ELF-1 (cell line): Measurements from ENCODE around the gene CLIP2.
A peak's percentile ranks its signal among the peaks of the same experiment; 100 is the strongest.

ENCODE experiments used
- DNase-seq: peaks from one replicate; pipeline ENCODE4 v3.0.0-alpha.2; 2016; ENCODE audit warnings: low read depth, low spot score

The CLIP2 gene

DNA sequence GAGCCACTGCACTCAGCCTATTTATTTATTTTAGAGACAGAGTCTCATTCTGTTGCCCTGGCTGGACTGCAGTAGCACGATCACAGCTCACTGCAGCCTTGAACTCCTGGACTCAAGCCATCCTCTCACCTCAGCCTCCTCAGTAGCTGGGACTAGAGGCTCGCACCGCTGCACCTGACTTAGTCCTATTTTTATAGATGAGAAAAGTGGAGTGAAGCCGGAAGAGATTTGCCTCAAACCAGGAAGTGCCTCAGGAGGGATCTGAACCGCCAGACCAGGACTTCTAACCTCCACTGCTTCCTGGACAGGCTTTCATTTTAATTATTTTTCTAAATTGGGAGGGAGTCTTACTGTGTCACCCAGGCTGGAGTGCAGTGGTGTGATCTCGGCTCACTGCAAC is 17.5 kb upstream of the CLIP2 start:
- DNase-seq = no peak

DNA sequence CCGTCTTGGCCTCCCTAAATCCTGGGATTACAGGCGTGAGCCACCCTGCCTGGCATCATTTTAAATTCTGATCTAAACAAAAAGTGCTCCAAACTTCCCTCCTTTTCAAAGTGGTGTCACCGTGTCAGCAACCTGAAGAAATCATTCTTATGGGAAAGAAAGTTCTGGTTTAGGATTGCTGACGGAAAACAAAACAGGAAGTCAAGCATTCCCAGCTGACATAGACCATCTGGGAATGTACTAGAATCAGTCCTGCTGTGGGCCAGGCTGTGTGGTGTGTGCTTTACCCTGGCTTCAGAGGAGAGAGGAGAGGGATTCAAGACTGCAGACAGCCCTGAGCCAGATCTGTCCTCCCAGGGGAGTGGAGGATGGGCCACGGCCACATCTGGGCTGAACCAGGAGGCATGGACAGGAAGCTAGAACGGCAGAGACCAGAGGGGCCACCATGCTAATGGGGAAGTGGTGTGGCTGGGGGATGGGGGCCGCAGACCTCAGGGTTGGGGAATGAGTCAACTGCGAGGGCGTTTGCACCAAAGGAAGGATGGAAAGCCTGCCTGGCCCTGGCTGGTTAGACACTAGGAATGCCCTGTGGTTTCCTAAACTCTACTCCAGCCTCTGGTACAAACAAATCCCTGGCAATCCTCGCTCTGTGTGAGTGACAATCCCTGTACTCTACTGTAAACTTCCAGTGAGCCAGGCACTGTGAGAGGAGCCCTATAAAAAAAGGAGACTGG is 16.7 kb upstream of the CLIP2 start:
- peak; percentile 88 for DNase-seq

DNA sequence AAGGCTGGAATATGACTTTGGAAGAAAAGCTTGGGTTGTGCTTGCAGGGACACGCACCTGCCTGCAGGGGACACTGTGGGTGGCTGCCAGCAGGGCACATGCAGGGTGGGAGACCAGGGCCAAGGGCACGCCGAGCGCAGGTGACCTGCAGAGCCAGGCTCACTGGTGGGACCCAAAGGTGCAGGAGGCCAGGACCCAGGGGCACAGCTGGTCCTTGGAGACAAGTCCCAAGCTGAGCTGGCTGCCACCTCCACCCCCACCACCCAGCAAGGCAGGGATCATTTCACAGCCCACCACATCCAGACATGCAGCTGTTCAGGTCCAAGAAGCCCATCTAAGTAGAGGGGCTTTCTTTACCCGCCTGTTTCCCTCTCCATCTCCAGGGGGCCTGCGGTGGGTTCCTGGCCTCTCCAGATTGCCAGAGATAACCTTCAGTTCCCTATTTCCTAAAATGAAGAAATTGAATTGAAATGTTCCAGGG is 13.8 kb upstream of the CLIP2 start:
- DNase-seq = peak; percentile 68

DNA sequence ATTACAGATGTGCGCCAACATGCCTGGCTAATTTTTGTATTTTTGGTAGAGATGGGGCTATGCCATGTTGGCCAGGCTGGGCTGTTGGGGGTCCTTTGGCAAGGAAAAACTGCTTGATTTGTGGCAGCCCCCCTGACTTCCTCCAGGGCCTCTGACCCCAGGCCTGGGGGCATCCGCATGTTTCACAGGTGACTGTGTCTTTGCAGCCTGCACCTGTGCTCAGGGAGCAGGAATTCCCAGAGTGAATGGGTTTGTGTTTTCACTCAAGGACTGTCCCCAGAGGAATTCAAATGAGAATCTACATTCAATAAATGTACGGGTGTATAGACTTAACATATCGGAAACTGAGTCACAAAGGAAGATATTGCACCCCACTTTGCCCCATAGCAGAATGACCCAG is 11.6 kb upstream of the CLIP2 start:
- DNase-seq = no peak

DNA sequence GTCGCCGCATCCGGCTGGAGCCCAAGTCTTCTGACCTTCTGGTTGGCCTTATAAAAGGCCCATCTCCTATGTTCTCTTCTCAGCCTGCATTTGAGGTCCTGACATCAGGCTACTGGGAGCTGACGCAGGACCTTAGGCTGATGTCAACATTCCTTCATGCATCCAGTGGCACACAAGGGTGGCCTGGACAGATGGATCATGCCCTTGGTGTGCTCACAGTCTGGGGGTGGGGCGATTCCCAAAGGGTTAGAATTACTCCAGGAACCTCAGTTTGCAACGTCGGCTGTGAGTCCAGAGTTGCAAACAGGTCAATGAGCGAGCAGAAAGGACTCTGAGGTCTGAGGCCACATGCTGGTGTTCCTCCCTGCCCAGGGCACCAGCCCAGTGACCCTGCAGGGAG is 8.2 kb upstream of the CLIP2 start:
- DNase-seq = no peak

DNA sequence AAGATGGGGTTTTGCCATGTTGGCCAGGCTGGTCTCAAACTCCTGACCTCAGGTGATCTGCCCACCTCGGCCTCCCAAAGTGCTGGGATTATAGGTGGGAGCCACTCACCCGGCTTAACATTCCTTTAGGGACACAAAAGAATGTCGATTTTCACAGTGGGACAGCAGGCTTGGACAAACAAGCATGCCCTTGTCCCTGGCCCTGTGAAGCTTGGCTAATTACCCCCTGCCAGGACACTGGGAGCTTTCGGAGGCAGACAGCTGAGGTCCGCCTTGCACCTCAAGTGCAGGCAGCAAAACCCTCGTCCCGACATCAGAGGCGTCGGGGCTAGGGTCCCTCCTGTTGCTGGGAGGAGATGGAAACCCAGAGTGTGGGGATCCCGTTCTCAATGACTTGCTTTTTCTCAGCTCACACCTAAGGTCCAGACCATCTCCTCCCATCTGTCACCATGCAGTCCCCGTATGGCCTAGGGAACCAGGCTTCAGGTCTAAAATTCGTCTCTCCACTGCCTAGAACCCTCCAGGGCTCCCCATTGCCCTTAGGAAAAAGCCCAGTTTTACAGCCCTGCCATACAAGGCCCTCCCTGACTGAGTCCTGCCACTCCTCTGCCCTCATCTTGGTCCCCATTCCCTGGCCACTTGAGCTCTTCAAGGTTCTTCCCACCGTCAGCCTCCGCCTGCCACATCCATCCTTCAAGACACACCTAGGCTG is 6.3 kb upstream of the CLIP2 start:
- peak; percentile 68 for DNase-seq

DNA sequence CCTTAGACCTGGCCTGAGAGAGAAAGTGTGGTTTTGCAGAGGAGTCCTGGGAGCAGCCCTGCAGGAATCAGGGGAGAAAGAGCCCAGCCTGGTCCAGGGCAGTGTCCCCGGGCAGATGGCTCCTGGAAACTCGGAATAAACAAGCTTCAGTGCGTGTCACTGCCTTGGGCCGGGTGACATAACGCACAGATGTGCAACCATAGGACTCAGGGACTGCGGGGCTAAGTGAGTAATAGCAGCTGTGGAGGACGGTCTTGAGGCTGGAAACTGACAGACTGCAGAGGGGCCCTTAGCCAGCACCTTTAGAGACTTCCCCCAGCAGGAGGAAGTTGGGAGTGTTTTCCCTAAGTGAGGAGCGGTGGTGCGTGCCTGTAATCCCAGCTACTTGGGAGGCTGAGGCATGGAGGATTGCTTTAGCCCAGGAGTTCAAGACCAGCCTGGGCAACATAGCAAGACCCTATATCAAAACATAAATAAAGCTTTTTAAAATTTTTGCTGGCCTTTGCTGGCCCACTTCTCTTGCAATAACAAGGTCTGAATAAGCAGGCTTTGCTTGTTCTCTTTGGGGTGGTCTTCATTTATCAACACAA is 5.3 kb upstream of the CLIP2 start:
- peak; percentile 27 for DNase-seq

DNA sequence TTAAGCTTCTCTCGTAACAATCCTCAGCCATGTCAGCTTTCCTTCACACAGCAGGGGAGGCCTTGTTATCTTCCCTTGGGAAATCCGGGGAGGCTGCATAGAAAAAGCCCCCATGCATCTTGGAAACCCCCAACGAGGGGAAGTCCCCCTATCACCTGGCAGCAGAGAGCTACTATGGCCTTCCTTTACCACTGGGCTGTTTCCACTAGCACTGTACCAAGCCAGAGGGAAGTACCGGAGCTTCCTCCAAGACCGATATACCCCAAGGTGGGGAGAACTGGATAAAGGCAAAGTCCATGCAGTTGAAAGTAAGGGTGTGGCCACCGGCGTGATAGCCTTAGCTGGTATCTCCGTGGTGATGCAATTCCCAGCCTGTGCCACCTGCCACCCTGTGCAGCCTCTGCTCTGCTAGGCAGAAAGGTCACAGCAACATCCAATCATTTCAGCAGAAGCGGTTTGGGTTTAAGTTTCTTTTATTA is 4.4 kb upstream of the CLIP2 start:
- no peak for DNase-seq

DNA sequence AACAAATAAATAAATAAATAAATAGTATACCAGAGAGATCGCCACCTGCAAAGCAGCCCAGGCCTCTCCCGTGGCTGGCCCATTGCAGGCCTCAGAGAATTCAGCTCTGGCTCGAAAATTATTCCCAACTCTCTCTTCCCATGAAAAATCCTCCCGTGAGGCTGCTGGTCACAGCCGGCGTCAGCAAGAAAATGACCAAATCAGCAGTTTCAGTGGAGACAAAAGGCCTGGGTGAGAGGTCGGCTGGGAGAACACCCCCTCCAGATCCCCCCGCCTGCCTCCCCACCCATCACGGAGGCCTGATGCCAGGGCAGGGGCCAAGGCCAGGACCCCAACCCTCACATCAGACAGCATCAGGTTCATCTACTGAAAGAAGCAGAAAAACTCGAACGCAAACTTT is 3.1 kb upstream of the CLIP2 start:
- no peak for DNase-seq

DNA sequence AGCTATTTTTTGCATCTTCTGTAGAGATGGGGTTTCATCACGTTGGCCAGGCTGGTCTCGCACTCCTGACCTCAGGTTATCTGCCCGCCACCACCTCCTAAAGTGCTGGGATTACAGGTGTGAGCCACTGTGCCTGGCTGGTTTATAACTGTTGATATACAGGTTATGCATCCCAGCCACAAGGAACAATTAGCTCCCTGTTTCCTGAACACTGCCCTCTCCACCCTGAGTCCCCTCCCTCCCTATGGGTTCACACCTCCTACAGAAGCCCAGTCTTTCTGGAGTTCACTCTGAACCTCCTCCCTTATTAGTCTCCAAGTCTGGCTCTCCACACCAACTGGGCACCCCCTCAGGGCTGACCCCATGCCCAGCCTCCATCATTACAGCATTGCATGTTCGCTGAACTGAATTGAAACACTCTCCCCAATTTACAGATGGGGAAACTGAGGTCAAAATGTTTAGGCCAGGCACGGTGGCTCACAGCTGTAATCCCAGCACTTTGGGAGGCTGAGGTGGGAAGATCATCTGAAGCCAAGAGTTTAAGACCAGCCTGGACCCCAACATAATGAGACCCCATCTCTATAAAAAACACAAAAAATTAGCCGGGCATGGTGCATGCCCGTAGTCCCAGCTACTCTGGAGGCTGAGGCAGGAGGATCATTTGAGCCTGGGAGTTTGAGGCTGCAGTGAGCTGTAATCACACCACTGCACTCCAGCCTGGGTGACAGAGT is 1.7 kb upstream of the CLIP2 start:
- DNase-seq = no peak

DNA sequence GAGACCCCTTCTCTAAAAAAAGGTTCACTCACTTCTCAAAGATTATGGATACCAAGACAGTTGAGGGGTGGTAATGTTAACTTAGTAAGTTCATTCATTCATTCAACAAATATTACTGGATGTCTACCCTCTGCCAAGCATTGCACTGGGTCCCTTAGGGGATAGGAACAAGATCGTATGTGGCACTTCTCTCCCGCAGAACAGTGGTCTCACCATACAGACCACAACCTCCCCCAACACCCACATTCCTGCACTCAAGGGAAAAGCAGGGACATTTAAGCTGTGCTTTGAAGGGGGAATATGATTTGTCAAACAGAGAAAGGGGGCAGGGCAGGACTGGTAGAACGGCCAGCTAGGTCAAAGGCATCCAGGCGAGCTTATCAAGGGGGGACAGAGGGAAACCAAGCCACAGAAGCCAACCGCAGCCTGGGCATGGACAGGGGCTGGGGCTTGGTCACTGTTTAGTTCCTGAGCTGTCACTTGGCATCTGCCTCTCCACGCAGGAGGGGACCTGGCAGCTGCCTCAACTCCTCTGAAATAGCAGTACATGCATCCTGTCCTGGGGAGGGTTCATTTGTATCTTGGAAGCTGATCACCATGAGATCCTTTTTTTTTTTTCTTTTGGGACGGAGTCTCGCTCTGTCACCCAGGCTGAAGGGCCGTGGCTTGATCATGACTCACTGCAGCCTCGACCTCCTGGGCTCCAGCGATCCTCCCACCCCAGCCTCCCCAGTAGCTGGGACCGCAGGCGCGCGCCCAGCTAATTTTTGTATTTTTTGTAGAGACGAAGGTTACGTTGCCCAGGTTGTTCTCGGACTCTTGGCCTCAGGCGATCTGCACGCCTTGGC is 949 bp upstream of the CLIP2 start:
- no peak for DNase-seq

DNA sequence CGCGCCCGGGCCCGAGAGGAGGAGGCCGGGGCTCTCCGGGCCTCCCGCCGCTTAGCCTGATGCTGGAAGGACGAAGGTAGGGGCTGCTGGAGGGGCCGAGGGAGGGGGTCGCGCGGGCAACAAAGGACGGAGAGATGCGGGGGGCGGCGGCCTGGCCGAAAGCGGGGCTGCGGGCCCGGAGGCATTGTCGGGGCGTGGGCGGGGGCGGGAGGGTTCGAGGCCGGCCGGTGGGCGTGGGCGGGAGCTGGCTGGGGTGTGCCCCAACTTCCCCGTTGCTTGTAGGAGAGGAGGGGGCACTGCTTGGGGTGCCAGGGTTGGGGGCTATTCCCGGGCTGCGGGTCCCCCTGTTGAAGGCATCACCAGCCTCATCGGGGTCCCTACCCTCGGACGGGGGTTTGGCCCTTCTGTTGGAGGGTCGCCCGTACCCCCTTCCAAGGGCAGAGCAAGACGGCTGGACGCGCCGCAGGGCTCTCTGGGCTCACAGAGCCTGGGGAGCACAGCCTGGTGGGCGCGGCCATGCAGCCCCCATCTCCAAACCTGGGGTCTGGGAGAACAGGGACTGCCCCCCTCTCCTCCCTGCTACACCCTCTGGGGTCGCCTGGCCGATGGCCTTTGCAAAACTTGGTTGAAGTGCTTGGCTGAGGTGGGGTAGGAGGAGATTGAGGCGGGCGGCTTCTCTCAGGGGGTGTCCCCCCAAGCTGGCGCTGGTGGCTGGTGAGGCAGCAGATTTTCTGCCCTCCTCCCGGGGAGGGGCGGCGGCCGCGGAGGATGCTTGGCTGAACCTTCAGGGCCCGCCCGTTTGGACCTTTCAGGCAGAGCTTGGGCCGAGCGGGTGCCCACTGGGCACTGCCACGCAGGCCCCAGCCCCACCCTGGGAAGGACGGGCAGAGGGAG is 699 bp downstream of the CLIP2 start:
- no peak for DNase-seq

DNA sequence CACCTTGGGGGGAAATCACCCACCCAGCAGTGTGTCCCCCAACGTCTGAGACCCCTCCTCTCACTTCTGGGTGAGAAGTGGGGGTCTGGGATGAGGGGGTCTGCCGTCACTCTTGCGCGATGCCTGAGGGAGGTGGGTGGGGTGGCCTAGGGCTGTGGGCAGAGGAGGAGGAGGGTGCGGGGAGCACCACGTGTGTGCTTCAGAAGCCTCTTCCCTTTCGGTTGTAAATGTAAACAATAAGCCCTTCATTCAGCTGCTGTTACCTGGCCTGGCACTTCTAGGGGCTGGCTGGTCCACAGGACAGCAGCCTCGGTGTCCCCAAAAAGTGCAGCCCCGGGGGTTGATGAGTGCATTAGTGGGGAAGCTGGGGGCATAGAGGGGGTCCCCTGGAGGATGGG is 1.3 kb downstream of the CLIP2 start:
- no peak for DNase-seq

DNA sequence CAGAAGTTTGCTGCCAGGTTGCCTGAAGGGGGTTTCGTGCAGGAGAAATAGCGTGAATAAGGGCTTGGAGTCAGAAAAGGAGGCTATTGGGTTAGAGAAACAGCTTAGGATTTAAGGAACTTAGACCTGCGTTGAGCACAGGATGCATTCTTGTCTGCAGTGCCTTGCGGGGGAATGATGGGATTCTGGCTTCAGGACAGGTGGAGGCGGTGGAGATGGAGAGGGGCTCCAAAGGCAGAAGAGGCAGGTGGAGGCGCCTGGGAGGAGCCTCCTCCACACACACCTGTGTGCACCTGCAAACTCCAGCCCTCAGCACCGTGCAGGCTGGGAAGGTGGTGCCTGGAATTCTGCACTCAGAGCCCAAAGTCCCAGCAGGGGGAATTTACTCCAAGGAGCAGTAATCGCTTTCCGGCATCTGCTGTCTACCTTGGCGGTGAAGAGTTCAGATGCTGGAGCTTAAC is 1.8 kb downstream of the CLIP2 start:
- DNase-seq = no peak

DNA sequence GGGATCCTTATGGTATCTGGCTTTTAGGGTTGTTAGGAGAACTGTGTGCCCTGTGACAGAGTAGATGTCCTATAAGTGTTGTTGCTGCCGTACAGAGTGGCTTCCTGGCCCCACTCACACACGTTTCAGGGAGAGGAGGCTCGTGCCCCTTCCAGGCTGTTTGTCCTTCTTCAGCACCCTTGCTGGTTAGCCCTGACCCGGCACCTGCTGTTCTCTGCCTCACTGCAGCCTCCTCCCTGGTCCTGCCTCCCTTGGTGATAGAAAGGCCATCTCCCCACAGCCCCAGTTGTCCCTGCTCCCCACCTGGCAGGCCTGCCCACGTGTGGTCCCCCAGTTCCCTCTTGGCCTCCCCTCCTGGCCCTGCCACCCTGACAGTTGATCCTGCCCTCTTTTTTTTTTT is 2.3 kb downstream of the CLIP2 start:
- no peak for DNase-seq

DNA sequence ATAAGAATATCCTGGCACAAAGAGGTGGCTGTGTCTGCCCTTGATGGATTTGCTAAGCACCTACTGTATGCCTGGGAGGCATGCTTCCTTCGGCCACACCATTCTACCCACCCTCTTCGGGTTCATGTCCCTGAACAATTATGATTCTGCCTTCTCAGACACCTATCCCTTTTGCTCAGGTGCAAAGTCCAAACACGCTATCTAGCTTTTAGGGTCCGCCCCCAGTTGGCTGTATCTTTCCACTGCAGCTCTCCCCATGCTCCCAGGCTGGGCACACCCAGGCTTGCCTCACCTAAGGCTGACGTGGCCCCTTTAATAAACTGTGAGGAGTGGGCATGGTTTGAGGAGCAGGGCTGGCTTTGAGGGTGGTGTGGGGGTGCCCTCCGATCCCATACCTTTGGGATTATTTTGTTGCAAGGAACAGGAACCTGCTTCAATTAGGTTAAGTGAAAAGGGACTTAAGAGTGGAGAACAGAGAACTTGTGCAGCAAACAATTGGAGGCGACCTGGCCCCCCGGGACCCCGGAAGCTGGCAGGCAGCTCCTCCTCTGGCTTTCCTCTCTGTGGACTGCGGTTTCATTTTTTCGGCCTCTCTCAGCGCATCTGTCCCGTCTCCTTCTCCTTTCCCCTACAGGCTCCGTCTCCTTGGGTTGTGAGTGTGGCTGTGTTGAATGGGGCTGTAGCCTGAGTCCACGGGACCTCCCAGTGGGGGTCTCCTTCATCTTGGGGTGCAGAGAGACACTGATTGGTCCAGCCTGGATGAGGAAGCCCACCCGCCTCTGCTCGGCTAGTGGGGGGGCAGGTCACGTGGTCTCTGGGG is 3.8 kb downstream of the CLIP2 start:
- DNase-seq = no peak

DNA sequence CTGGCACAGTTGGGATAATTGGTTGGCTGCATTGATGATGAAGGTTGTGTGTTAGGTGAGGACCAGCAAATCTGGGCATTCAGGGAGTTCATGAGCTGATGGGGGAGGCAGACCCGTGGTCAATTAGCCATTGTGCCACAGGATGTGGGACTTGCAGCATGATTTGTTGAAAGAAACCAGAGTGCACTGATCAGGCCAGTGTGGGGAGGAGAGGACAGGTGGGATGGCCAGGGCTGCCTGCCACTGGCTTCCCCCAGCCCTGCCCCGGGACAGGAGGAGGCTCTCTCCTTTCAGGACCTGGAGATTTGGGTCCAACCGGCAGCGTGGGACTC is 4.3 kb downstream of the CLIP2 start:
- no peak for DNase-seq

DNA sequence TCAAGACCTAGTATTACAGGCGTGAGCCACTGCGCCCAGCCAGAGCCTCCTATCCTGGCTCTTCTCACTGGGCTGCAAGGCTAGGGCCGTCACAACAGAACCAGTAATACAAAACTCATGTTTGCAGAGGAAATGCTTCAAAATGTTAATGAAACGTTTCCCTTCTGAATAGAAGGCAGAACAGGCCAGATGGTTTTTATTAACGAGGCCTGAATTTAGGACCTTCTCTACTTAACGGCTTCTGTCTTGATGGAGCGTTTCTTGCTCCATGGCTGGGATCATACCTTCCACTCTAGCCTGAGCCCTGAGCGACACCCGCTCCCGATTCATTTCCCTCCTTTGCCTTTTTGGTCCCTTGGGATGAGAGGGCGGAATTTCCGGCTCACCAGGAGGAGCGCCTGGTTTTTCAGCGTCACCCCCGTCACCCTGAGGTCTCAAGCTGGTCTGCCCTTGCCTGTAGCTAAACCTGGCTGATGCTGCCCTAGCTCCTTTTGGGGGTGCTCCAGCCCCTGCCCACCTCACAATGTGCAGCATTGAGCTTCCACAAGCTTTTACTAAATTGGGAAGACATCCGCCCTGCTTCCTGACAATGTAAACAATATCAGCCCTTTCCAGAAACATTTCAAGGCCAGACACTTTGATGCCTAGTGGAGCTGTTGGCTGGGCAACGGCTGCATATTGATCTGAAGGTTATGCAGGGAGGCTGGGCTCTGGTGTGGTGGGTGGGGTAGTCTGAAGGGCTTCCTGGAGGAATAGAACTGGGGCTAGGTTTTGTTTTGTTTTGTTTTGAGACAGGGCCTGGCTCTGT is 5.2 kb downstream of the CLIP2 start:
- no peak for DNase-seq
